ENCODE results near the gene OSBPL6.

- TF ChIP-seq CTCF (IDR thresholded peaks at IDR 0.05; ENCODE audit: low read depth, low read length, poor library complexity, severe bottlenecking) (no peak), EZH2phosphoT487 (IDR thresholded peaks at IDR 0.05; ENCODE audit: borderline replicate concordance, low read length) (no peak)
Observed at GRCh38 chr2:178429336-178429735, 235.0 kb downstream of the OSBPL6 start.
